GM12878 (cell line): ENCODE measurements around the gene LRP1B. TPM values are rescaled to one million over a fixed set of nuclear protein-coding genes. Genes with fewer than 3 reads are reported as not detected.

Experiments used
- GATAD2B ChIP-seq: fragments of 450-650 bp; conservative IDR thresholded peaks from 2 replicates; pipeline ENCODE4 v1.6.1; 2017; ENCODE audit warnings: low read depth, mild to moderate bottlenecking, moderate library complexity
- HCFC1 ChIP-seq: fragments of 150-350 bp; IDR thresholded peaks from 2 replicates; pipeline ENCODE4 v1.6.1; 2014; ENCODE audit warnings: low read length
- JUND ChIP-seq: IDR thresholded peaks from 2 replicates; pipeline ENCODE4 v1.6.1; 2012; ENCODE audit warnings: low read depth, mild to moderate bottlenecking, low read length, improper control_type of control experiment, moderate library complexity
- KDM1A ChIP-seq: fragments of 200-600 bp; sonication (generic); IDR thresholded peaks from 2 replicates; pipeline ENCODE4 v1.6.1; 2016; ENCODE audit warnings: borderline replicate concordance
- RCOR1 ChIP-seq: conservative IDR thresholded peaks from 2 replicates; pipeline ENCODE4 v1.6.1; 2012; ENCODE audit warnings: low read depth, low read length, improper control_type of control experiment
- polyA plus RNA-seq, 11 experiments: library from polyadenylated mRNA; depleted of rRNA in 4 of 11; unstranded in 6 of 11; stranded (reverse) in 5 of 11; fragments of >200 nt; fragmentation: Nextera tagmentation in 4 of 11; fragmentation: Illumina TruSeq in 1 of 11; extraction: Ambion mirVana in 4 of 11; extraction: Trizol in 1 of 11; gene quantifications; 1 replicate in 1 of 11; 2 replicates in 10 of 11; pipeline versions ENCODE4 v1.2.1 to v1.2.3, GENCODE V29; 2011 to 2016; ENCODE audit warnings: inconsistent platforms in 2 of 11, missing spikeins in 2 of 11, low read depth in 1 of 11
- total RNA-seq, 4 experiments: library from RNA; depleted of rRNA in 3 of 4; stranded (reverse); fragments of >200 nt in 3 of 4; fragmentation: Illumina TruSeq in 1 of 4; extraction: Trizol in 1 of 4; gene quantifications; 2 replicates each; pipeline versions ENCODE4 v1.2.1 to v1.2.3, GENCODE V29; 2013 to 2021
- TF ChIP-seq, protein P1 (sequence below): IDR thresholded peaks from 2 replicates; pipeline ENCODE4 v1.6.1; 2012; ENCODE audit warnings: mild to moderate bottlenecking, low read depth, low read length
- TF ChIP-seq, protein P2 (sequence below): fragments of 450-650 bp; IDR thresholded peaks from 2 replicates; pipeline ENCODE4 v1.6.1; 2017; ENCODE audit warnings: borderline replicate concordance
- TF ChIP-seq, protein P3 (sequence below): fragments of 450-650 bp; IDR thresholded peaks from 2 replicates; pipeline ENCODE4 v1.6.1; 2017; ENCODE audit warnings: mild to moderate bottlenecking, moderate library complexity

Gene LRP1B
- total and polyA plus RNA-seq, 10 of the 15 experiments (the other 5 are each of a cell fraction or from before 2014, with no cell fraction given), result under 0.01 to 0.06 (median 0.03) TPM; not detected in 5

DNA sequence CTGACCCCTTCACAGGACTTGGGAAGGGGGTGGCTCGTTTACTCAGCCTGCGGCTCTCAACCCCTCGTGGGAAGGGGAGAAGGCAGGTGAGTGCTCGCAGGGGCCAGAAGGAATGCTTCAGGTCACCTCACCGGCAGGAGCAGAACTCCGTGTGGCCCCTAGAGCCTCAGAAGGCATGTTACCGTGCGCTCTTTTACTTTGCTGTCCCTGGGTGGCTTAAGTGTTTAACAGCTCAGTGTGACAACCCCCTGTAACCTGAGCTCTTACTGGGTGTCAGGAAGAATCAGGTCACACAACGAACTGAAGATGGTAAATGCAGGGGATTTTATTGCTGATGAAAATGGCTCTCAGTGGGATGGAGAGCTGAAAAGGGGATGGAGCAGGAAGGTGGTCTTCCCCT lies 1235.4 kb downstream of the LRP1B start (continued):
- TF ChIP-seq, protein P1, sequence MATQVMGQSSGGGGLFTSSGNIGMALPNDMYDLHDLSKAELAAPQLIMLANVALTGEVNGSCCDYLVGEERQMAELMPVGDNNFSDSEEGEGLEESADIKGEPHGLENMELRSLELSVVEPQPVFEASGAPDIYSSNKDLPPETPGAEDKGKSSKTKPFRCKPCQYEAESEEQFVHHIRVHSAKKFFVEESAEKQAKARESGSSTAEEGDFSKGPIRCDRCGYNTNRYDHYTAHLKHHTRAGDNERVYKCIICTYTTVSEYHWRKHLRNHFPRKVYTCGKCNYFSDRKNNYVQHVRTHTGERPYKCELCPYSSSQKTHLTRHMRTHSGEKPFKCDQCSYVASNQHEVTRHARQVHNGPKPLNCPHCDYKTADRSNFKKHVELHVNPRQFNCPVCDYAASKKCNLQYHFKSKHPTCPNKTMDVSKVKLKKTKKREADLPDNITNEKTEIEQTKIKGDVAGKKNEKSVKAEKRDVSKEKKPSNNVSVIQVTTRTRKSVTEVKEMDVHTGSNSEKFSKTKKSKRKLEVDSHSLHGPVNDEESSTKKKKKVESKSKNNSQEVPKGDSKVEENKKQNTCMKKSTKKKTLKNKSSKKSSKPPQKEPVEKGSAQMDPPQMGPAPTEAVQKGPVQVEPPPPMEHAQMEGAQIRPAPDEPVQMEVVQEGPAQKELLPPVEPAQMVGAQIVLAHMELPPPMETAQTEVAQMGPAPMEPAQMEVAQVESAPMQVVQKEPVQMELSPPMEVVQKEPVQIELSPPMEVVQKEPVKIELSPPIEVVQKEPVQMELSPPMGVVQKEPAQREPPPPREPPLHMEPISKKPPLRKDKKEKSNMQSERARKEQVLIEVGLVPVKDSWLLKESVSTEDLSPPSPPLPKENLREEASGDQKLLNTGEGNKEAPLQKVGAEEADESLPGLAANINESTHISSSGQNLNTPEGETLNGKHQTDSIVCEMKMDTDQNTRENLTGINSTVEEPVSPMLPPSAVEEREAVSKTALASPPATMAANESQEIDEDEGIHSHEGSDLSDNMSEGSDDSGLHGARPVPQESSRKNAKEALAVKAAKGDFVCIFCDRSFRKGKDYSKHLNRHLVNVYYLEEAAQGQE, result no peak
- TF ChIP-seq, protein P2, sequence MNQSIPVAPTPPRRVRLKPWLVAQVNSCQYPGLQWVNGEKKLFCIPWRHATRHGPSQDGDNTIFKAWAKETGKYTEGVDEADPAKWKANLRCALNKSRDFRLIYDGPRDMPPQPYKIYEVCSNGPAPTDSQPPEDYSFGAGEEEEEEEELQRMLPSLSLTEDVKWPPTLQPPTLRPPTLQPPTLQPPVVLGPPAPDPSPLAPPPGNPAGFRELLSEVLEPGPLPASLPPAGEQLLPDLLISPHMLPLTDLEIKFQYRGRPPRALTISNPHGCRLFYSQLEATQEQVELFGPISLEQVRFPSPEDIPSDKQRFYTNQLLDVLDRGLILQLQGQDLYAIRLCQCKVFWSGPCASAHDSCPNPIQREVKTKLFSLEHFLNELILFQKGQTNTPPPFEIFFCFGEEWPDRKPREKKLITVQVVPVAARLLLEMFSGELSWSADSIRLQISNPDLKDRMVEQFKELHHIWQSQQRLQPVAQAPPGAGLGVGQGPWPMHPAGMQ, result no peak
- TF ChIP-seq, protein P3, sequence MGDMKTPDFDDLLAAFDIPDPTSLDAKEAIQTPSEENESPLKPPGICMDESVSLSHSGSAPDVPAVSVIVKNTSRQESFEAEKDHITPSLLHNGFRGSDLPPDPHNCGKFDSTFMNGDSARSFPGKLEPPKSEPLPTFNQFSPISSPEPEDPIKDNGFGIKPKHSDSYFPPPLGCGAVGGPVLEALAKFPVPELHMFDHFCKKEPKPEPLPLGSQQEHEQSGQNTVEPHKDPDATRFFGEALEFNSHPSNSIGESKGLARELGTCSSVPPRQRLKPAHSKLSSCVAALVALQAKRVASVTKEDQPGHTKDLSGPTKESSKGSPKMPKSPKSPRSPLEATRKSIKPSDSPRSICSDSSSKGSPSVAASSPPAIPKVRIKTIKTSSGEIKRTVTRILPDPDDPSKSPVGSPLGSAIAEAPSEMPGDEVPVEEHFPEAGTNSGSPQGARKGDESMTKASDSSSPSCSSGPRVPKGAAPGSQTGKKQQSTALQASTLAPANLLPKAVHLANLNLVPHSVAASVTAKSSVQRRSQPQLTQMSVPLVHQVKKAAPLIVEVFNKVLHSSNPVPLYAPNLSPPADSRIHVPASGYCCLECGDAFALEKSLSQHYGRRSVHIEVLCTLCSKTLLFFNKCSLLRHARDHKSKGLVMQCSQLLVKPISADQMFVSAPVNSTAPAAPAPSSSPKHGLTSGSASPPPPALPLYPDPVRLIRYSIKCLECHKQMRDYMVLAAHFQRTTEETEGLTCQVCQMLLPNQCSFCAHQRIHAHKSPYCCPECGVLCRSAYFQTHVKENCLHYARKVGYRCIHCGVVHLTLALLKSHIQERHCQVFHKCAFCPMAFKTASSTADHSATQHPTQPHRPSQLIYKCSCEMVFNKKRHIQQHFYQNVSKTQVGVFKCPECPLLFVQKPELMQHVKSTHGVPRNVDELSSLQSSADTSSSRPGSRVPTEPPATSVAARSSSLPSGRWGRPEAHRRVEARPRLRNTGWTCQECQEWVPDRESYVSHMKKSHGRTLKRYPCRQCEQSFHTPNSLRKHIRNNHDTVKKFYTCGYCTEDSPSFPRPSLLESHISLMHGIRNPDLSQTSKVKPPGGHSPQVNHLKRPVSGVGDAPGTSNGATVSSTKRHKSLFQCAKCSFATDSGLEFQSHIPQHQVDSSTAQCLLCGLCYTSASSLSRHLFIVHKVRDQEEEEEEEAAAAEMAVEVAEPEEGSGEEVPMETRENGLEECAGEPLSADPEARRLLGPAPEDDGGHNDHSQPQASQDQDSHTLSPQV, result no peak
- no peak for TF ChIP-seq JUND
- TF ChIP-seq KDM1A, result no peak
- TF ChIP-seq HCFC1, result no peak
- TF ChIP-seq RCOR1, result no peak
- TF ChIP-seq GATAD2B, result no peak
- TF ChIP-seq, all 136 proteins: peak for 0
